ENCODE results near the gene ZMYM4. TPM values are rescaled to one million over a fixed set of nuclear protein-coding genes. Genes with fewer than 3 reads are reported as not detected.

Gene ZMYM4
- total RNA-seq, 2 experiments from 2014 or later, result 37.0 to 39.9 TPM

GRCh38 chr1:35261412-35262120, 6.9 kb upstream of the ZMYM4 start:
- Histone ChIP-seq H3K27ac (ENCODE audit: low read depth in 1 of 2, low read length in 2 of 2) (no peak overlapping the region), H3K4me3 (ENCODE audit: low read length) (no peak overlapping the region), H3K36me3 (ENCODE audit: insufficient read depth, low read length) (no peaks in the 10 kb centered on the region), H3K9me3 (ENCODE audit: control insufficient read depth in 1 of 2, insufficient read depth in 1 of 2, low read length in 2 of 2) (no peaks in the 10 kb centered on the region), H3K27me3 (ENCODE audit: control insufficient read depth in 1 of 2, insufficient read depth in 2 of 2, low read length in 2 of 2) (peaks cover 0 to 3% of the 10 kb centered on the region in 2 experiments), H3K4me1 (ENCODE audit: insufficient read depth, low read length) (no peaks in the 10 kb centered on the region)
- Mint-ChIP-seq H3K9me3 (no peaks in the 10 kb centered on the region), H3K4me3 (no peak overlapping the region), H3K36me3 (ENCODE audit: low read depth) (no peaks in the 10 kb centered on the region), H3K27me3 (peaks cover 13% of the 10 kb centered on the region), H3K4me1 (ENCODE audit: low read depth) (no peaks in the 10 kb centered on the region), H3K27ac (no peak overlapping the region)
- TF ChIP-seq, protein P1, sequence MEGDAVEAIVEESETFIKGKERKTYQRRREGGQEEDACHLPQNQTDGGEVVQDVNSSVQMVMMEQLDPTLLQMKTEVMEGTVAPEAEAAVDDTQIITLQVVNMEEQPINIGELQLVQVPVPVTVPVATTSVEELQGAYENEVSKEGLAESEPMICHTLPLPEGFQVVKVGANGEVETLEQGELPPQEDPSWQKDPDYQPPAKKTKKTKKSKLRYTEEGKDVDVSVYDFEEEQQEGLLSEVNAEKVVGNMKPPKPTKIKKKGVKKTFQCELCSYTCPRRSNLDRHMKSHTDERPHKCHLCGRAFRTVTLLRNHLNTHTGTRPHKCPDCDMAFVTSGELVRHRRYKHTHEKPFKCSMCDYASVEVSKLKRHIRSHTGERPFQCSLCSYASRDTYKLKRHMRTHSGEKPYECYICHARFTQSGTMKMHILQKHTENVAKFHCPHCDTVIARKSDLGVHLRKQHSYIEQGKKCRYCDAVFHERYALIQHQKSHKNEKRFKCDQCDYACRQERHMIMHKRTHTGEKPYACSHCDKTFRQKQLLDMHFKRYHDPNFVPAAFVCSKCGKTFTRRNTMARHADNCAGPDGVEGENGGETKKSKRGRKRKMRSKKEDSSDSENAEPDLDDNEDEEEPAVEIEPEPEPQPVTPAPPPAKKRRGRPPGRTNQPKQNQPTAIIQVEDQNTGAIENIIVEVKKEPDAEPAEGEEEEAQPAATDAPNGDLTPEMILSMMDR (IDR thresholded peaks at IDR 0.05), result no peak
- ATAC-seq (ENCODE audit: poor library complexity), result no peak
- ChIA-PET CTCF (no interaction called here), POLR2A (no interaction called here)
- intact Hi-C loops (cut with DNase I, micrococcal nuclease), result no loop called here
- no peak for DNase-seq

GRCh38 chr1:35264035-35264434, 4.5 kb upstream of the ZMYM4 start:
- peaks cover 6% of the 10 kb centered on the region for H3K4me1 Mint-ChIP-seq (ENCODE audit: low read depth)
- intact Hi-C loops (cut with DNase I, micrococcal nuclease), result no loop called here
- no peak overlapping the region for H3K27ac Mint-ChIP-seq
- H3K27me3 Mint-ChIP-seq, result peaks cover 13% of the 10 kb centered on the region
- ATAC-seq (ENCODE audit: poor library complexity), result no peak
- no peak overlapping the region for H3K27ac ChIP-seq (ENCODE audit: low read depth in 1 of 2, low read length in 2 of 2)
- H3K4me3 ChIP-seq (ENCODE audit: low read length), result no peak overlapping the region
- no peaks in the 10 kb centered on the region for H3K36me3 ChIP-seq (ENCODE audit: insufficient read depth, low read length)
- H3K4me3 Mint-ChIP-seq, result no peak overlapping the region
- TF ChIP-seq, protein P1 (IDR thresholded peaks at IDR 0.05), result no peak
- ChIA-PET CTCF (no interaction called here), POLR2A (no interaction called here)
- peaks cover 0 to 3% of the 10 kb centered on the region in 2 experiments for H3K27me3 ChIP-seq (ENCODE audit: control insufficient read depth in 1 of 2, insufficient read depth in 2 of 2, low read length in 2 of 2)
- H3K4me1 ChIP-seq (ENCODE audit: insufficient read depth, low read length), result peaks cover 6% of the 10 kb centered on the region
- H3K9me3 ChIP-seq (ENCODE audit: control insufficient read depth in 1 of 2, insufficient read depth in 1 of 2, low read length in 2 of 2), result no peaks in the 10 kb centered on the region
- H3K36me3 Mint-ChIP-seq (ENCODE audit: low read depth), result peaks cover 5% of the 10 kb centered on the region
- no peaks in the 10 kb centered on the region for H3K9me3 Mint-ChIP-seq
- no peak for DNase-seq

- ChIA-PET POLR2A (no interaction called here), CTCF (no interaction called here)
- no peak overlapping the region for H3K4me3 ChIP-seq (ENCODE audit: low read length)
- H3K36me3 ChIP-seq (ENCODE audit: insufficient read depth, low read length), result no peaks in the 10 kb centered on the region
- H3K27me3 ChIP-seq (ENCODE audit: control insufficient read depth in 1 of 2, insufficient read depth in 2 of 2, low read length in 2 of 2), result peaks cover 0 to 3% of the 10 kb centered on the region in 2 experiments
- peaks cover 6% of the 10 kb centered on the region for H3K4me1 ChIP-seq (ENCODE audit: insufficient read depth, low read length)
- H3K27ac ChIP-seq (ENCODE audit: low read depth in 1 of 2, low read length in 2 of 2), result no peak overlapping the region
- Mint-ChIP-seq H3K4me3 (no peak overlapping the region), H3K36me3 (ENCODE audit: low read depth) (peaks cover 5% of the 10 kb centered on the region), H3K27ac (no peak overlapping the region), H3K4me1 (ENCODE audit: low read depth) (peaks cover 14% of the 10 kb centered on the region), H3K9me3 (no peaks in the 10 kb centered on the region), H3K27me3 (peaks cover 13% of the 10 kb centered on the region)
- ATAC-seq (ENCODE audit: poor library complexity) (no peak), DNase-seq (no peak)
- H3K9me3 ChIP-seq (ENCODE audit: control insufficient read depth in 1 of 2, insufficient read depth in 1 of 2, low read length in 2 of 2), result no peaks in the 10 kb centered on the region
- intact Hi-C loops (cut with DNase I, micrococcal nuclease), result no loop called here
- TF ChIP-seq, protein P1 (IDR thresholded peaks at IDR 0.05), result no peak
Measured at GRCh38 chr1:35264871-35265270, 3.6 kb upstream of the ZMYM4 start.

All from CD4-positive, alpha-beta T cell (primary cell).